IgD-negative memory B cell (primary cell): ENCODE data around the gene OR8K1. TPM values are rescaled to one million over a fixed set of nuclear protein-coding genes. Genes with fewer than 3 reads are reported as not detected.
A peak's percentile ranks its signal among the peaks of the same experiment; 100 is the strongest.

Experiments
- H3K27ac Mint-ChIP-seq, 3 donors: one replicate each; pipeline ENCODE4 v1.8.0; 2020 to 2022; ENCODE audit warnings: mild to moderate bottlenecking in 3 of 3, mixed read lengths in 3 of 3, moderate library complexity in 1 of 3
- H3K27me3 Mint-ChIP-seq: one replicate; pipeline ENCODE4 v1.8.0; 2021; ENCODE audit warnings: mixed read lengths
- H3K36me3 Mint-ChIP-seq: one replicate; pipeline ENCODE4 v1.8.0; 2020; ENCODE audit warnings: mild to moderate bottlenecking, mixed read lengths
- H3K4me1 Mint-ChIP-seq, 3 donors: one replicate each; pipeline ENCODE4 v1.8.0; 2020 to 2022; ENCODE audit warnings: mixed read lengths in 3 of 3, mild to moderate bottlenecking in 1 of 3
- H3K4me3 Mint-ChIP-seq, 4 donors: one replicate each; pipeline ENCODE4 v1.8.0; 2020 to 2022; ENCODE audit warnings: mild to moderate bottlenecking in 4 of 4, mixed read lengths in 4 of 4, moderate library complexity in 3 of 4
- H3K9me3 Mint-ChIP-seq, 3 donors: one replicate each; pipeline ENCODE4 v1.8.0; 2020 to 2021; ENCODE audit warnings: mixed read lengths in 3 of 3, mild to moderate bottlenecking in 1 of 3
- polyA plus RNA-seq: library from polyadenylated mRNA; unstranded; fragments of 300-500 nt; fragmentation: Illumina TruSeq; gene quantifications from one replicate; pipeline ENCODE4 v1.2.3, GENCODE V29; 2021

Gene OR8K1
- not detected for polyA plus RNA-seq

GRCh38 chr11:56345739-56346138 lies at the start of gene OR8K1:
TSS of gene OR8K1 (plus strand) at chr11:56346039. CDS start at chr11:56346039, 0 bp downstream.
- Mint-ChIP-seq H3K9me3 (peaks cover 0 to 17% (median 1%) of the 10 kb centered on the region in 3 donors), H3K4me3 (no peak within 1 kb of the TSS), H3K27ac (peak within 1 kb of the TSS in 1 of 3 donors; percentile 67), H3K27me3 (no peaks in the 10 kb centered on the region), H3K4me1 (no peaks in the 10 kb centered on the region), H3K36me3 (no peaks in the 10 kb centered on the region)

- no peaks in the 10 kb centered on the region for H3K27me3 Mint-ChIP-seq
- peak overlapping the region in 1 of 4 donors; percentile 30 for H3K4me3 Mint-ChIP-seq
- H3K4me1 Mint-ChIP-seq, result no peaks in the 10 kb centered on the region
- peaks cover 3 to 16% (median 9%) of the 10 kb centered on the region in 3 donors for H3K9me3 Mint-ChIP-seq
- H3K27ac Mint-ChIP-seq, result no peak overlapping the region
- H3K36me3 Mint-ChIP-seq, result no peaks in the 10 kb centered on the region
Observed at GRCh38 chr11:56296898-56297297, 48.9 kb upstream of the OR8K1 start.

GRCh38 chr11:56307836-56308235 lies 38.0 kb upstream of the OR8K1 start:
- H3K4me3 Mint-ChIP-seq, result no peak overlapping the region
- peaks cover 4 to 21% (median 5%) of the 10 kb centered on the region in 3 donors for H3K9me3 Mint-ChIP-seq

GRCh38 chr11:56314844-56315243 lies 31.0 kb upstream of the OR8K1 start, which contains the start of gene OR8K3:
TSS of gene OR8K3 (plus strand) at chr11:56315144. CDS start at chr11:56318307, 3,163 bp downstream.
- H3K9me3 Mint-ChIP-seq, result peaks cover 2 to 7% (median 5%) of the 10 kb centered on the region in 3 donors

More at GRCh38 chr11:56307836-56308235, 38.0 kb upstream of the OR8K1 start:
- Mint-ChIP-seq H3K36me3 (no peaks in the 10 kb centered on the region), H3K27ac (no peak overlapping the region), H3K4me1 (no peaks in the 10 kb centered on the region), H3K27me3 (no peaks in the 10 kb centered on the region)

DNA sequence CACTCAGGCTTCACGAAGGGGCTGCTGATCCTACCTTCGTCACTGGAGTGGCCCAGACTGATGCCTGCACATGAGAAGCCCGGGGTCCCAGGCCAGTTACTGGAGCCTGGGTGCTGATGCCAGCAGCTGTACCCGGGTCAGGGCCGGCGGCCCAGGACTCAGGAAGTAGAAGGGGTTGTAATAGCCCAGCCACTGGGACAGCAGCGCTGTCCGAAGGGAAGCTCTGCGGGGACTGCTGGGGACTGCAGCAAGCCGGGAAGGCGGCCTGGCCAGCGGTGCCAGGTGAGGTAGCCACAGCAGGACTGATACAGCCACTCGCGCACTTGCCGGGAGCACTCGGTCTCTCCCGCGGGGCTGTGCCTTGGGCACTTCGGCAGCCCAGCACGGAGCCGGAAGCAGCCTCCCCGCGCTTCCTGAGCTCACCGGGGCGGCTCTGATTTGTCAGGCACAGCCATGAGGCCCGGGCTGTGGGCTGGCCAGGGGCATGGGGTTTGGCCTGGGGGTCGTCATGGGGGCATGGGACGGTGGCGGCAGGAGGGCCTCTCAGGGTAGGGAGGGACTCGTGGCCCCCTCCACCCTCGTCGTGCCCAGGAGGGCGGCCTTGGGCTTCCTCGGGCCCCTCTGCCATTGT lies 13.9 kb upstream of the OR8K1 start:
- no peak overlapping the region for H3K27ac Mint-ChIP-seq
- H3K36me3 Mint-ChIP-seq, result no peaks in the 10 kb centered on the region
- no peak overlapping the region for H3K4me3 Mint-ChIP-seq
- no peaks in the 10 kb centered on the region for H3K27me3 Mint-ChIP-seq
- no peaks in the 10 kb centered on the region for H3K4me1 Mint-ChIP-seq
- peaks cover 2 to 4% (median 4%) of the 10 kb centered on the region in 3 donors for H3K9me3 Mint-ChIP-seq

More at GRCh38 chr11:56314844-56315243, 31.0 kb upstream of the OR8K1 start, which contains the start of gene OR8K3:
- H3K36me3 Mint-ChIP-seq, result no peaks in the 10 kb centered on the region
- H3K27me3 Mint-ChIP-seq, result no peaks in the 10 kb centered on the region
- H3K27ac Mint-ChIP-seq, result no peak within 1 kb of the TSS
- no peak within 1 kb of the TSS for H3K4me3 Mint-ChIP-seq
- no peaks in the 10 kb centered on the region for H3K4me1 Mint-ChIP-seq

- Mint-ChIP-seq H3K27ac (no peak overlapping the region), H3K4me1 (no peaks in the 10 kb centered on the region), H3K27me3 (no peaks in the 10 kb centered on the region)
Observed at GRCh38 chr11:56333156-56333555, 12.7 kb upstream of the OR8K1 start.

DNA sequence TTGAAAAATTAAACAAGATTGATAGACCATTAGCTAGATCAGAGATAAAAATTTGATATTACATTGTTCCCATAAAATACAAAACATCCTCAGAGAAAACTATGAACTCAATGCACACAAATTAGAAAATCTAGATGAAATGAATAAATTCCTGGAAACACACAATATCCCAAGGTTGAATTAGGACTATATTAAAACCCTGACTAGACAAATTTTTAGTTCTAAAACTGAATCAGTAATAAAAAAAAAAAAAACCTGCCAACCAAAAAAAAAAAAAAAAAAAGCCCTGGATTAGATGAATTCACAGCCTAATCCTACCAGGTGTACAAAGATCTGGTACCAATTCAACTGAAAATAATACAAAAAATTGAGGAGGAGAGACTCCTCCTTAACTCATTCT lies 5.5 kb upstream of the OR8K1 start:
- peaks cover 2 to 22% (median 3%) of the 10 kb centered on the region in 3 donors for H3K9me3 Mint-ChIP-seq
- H3K27ac Mint-ChIP-seq, result no peak overlapping the region
- H3K4me3 Mint-ChIP-seq, result no peak overlapping the region
- no peaks in the 10 kb centered on the region for H3K4me1 Mint-ChIP-seq
- no peaks in the 10 kb centered on the region for H3K27me3 Mint-ChIP-seq
- no peaks in the 10 kb centered on the region for H3K36me3 Mint-ChIP-seq

More at GRCh38 chr11:56333156-56333555, 12.7 kb upstream of the OR8K1 start:
- no peak overlapping the region for H3K4me3 Mint-ChIP-seq
- H3K36me3 Mint-ChIP-seq, result no peaks in the 10 kb centered on the region
- peaks cover 2 to 10% (median 2%) of the 10 kb centered on the region in 3 donors for H3K9me3 Mint-ChIP-seq

GRCh38 chr11:56353991-56354390 lies 8.2 kb downstream of the OR8K1 start, which contains the start of gene OR8J1:
TSS of gene OR8J1 (plus strand) at chr11:56354291. CDS start at chr11:56360247, 5,956 bp downstream.
- Mint-ChIP-seq H3K4me1 (no peaks in the 10 kb centered on the region), H3K4me3 (no peak within 1 kb of the TSS), H3K36me3 (peaks cover 3% of the 10 kb centered on the region), H3K27ac (no peak within 1 kb of the TSS), H3K9me3 (peaks cover 2 to 8% (median 3%) of the 10 kb centered on the region in 3 donors), H3K27me3 (no peaks in the 10 kb centered on the region)

- peaks cover 1 to 14% (median 5%) of the 10 kb centered on the region in 3 donors for H3K9me3 Mint-ChIP-seq
- no peak within 1 kb of the TSS for H3K27ac Mint-ChIP-seq
- no peaks in the 10 kb centered on the region for H3K4me1 Mint-ChIP-seq
- no peaks in the 10 kb centered on the region for H3K27me3 Mint-ChIP-seq
- no peaks in the 10 kb centered on the region for H3K36me3 Mint-ChIP-seq
- no peak within 1 kb of the TSS for H3K4me3 Mint-ChIP-seq
Observed at GRCh38 chr11:56375324-56375723, 29.5 kb downstream of the OR8K1 start, which contains the start of gene OR8U1. TSS of gene OR8U1 (plus strand) at chr11:56375624. CDS start at chr11:56375624, 0 bp downstream.

DNA sequence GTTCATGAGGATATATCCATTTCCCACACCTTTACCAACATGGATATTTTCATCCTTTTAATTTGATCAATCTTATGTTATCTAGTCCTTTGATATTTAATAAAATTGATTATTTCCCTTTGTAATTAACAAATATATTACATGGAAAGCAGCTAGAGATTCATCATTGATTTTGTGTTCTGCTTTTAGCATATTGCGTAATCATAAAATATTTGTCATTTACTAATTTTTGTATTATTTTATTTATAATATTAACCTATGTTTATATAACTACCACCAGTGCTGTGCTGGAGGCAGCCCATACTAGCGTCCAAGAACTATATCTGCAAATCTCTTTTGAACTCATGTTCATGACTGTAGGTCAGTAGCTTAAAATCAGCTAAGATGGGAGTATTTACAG lies 34.3 kb downstream of the OR8K1 start:
- H3K4me3 Mint-ChIP-seq, result no peak overlapping the region
- H3K27ac Mint-ChIP-seq, result no peak overlapping the region
- H3K36me3 Mint-ChIP-seq, result no peaks in the 10 kb centered on the region
- H3K4me1 Mint-ChIP-seq, result no peaks in the 10 kb centered on the region
- peaks cover 0 to 6% (median 3%) of the 10 kb centered on the region in 3 donors for H3K9me3 Mint-ChIP-seq
- no peaks in the 10 kb centered on the region for H3K27me3 Mint-ChIP-seq

DNA sequence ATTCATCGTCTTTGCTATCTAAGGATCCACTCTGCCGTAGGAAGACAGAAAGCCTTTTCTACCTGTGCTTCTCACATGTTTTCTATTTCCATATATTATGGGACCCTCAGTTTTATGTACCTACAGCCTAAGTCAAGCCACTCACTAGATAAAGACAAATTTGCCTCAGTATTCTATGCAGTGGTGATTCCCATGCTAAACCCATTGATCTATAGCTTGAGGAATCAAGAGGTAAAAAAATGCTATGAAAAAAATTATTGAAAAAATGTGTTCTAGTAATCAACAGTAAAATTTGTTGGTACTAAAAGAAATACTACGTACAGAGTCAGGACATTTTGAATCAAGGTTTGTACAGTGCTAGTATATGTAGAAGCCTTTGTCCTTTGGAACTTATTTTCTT lies 48.5 kb downstream of the OR8K1 start:
- no peak overlapping the region for H3K27ac Mint-ChIP-seq
- H3K36me3 Mint-ChIP-seq, result peaks cover 1% of the 10 kb centered on the region
- H3K9me3 Mint-ChIP-seq, result peaks cover 0 to 5% (median 5%) of the 10 kb centered on the region in 3 donors
- no peak overlapping the region for H3K4me3 Mint-ChIP-seq
- no peaks in the 10 kb centered on the region for H3K4me1 Mint-ChIP-seq
- no peaks in the 10 kb centered on the region for H3K27me3 Mint-ChIP-seq

DNA sequence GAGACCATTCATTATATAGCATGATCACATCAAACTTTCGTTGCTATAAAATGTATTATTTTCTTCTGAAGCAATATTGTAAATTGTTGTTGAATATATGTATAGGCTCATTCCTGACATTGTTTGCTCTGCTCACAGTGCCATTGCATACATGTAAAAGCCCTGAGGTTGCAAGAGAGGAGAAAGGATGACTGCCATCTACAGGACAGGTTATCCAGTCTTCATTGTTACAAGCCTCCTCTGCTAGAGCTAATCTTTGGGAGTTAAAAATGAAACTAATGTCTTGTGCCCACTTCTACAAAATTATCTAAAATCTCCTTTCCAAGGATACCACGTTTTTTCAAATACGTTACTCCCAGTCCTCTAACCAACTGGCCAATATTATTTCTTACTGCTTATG lies 50.2 kb downstream of the OR8K1 start:
- peaks cover 1% of the 10 kb centered on the region for H3K36me3 Mint-ChIP-seq
- H3K27me3 Mint-ChIP-seq, result no peaks in the 10 kb centered on the region
- H3K4me3 Mint-ChIP-seq, result no peak overlapping the region
- H3K9me3 Mint-ChIP-seq, result peaks cover 0 to 5% (median 5%) of the 10 kb centered on the region in 3 donors
- no peaks in the 10 kb centered on the region for H3K4me1 Mint-ChIP-seq
- H3K27ac Mint-ChIP-seq, result no peak overlapping the region

Other genes with a start within 250 kb of the OR8K1 start
- gene OR8H2, start 242.4 kb upstream of the OR8K1 start, polyA plus RNA-seq, result not detected
- gene OR8H3, start 223.7 kb upstream of the OR8K1 start, polyA plus RNA-seq, result not detected
- gene OR8J3, start 205.8 kb upstream of the OR8K1 start, polyA plus RNA-seq, result not detected
- not detected for gene OR8K5, start 185.7 kb upstream of the OR8K1 start, polyA plus RNA-seq
- gene OR5J2, start 169.4 kb upstream of the OR8K1 start, polyA plus RNA-seq, result not detected
- gene OR5T2, start 111.8 kb upstream of the OR8K1 start, polyA plus RNA-seq, result not detected
- gene OR5T3, start 93.8 kb upstream of the OR8K1 start, polyA plus RNA-seq, result not detected
- not detected for gene OR5T1, start 71.9 kb upstream of the OR8K1 start, polyA plus RNA-seq
- not detected for gene OR8H1, start 53.8 kb upstream of the OR8K1 start, polyA plus RNA-seq
- gene OR8K3, start 30.9 kb upstream of the OR8K1 start, polyA plus RNA-seq, result not detected
- not detected for gene OR8J1, start 8.3 kb downstream of the OR8K1 start, polyA plus RNA-seq
- not detected for gene OR8U1, start 29.6 kb downstream of the OR8K1 start, polyA plus RNA-seq
- not detected for gene OR5AL1, start 66.7 kb downstream of the OR8K1 start, polyA plus RNA-seq
- gene OR5M3, start 127.3 kb downstream of the OR8K1 start, polyA plus RNA-seq, result not detected
- gene OR5M8, start 145.3 kb downstream of the OR8K1 start, polyA plus RNA-seq, result not detected
- not detected for gene OR5M11, start 197.2 kb downstream of the OR8K1 start, polyA plus RNA-seq
- not detected for gene OR5M10, start 231.7 kb downstream of the OR8K1 start, polyA plus RNA-seq